Spinal cord (tissue), 10 donors: ENCODE measurements around the gene MSI2. TPM values are rescaled to one million over a fixed set of nuclear protein-coding genes. Genes with fewer than 3 reads are reported as not detected.

ENCODE experiments used
- DNase-seq, 6 donors: peaks; one replicate each; pipeline versions ENCODE4 v3.0.0 to v3.0.0-alpha.2; 2013 to 2015; ENCODE audit warnings: low spot score in 6 of 6, low read depth in 4 of 6
- H3K27ac ChIP-seq: one replicate; pipeline ENCODE4 v1.5.1; 2013; ENCODE audit warnings: low read depth, low read length, control low read depth
- H3K27me3 ChIP-seq: one replicate; pipeline ENCODE4 v1.6.1; 2013; ENCODE audit warnings: low read length; ENCODE audit not compliant: control insufficient read depth, insufficient read depth
- H3K36me3 ChIP-seq: one replicate; pipeline ENCODE4 v1.6.1; 2013; ENCODE audit warnings: low read length; ENCODE audit not compliant: control insufficient read depth, insufficient read depth
- H3K4me1 ChIP-seq: one replicate; pipeline ENCODE4 v1.6.1; 2013; ENCODE audit warnings: low read length; ENCODE audit not compliant: control insufficient read depth, insufficient read depth
- H3K4me3 ChIP-seq: one replicate; pipeline ENCODE4 v1.5.1; 2013; ENCODE audit warnings: low read depth, low read length, control low read depth
- H3K9me3 ChIP-seq: one replicate; pipeline ENCODE4 v1.6.1; 2013; ENCODE audit warnings: low read length; ENCODE audit not compliant: control insufficient read depth, insufficient read depth
- WGBS: methylation state at CpG from one replicate; pipeline ENCODE4 v1.1.5; 2013; ENCODE audit warnings: missing lambda C conversion rate; ENCODE audit not compliant: insufficient coverage; 5-methylcytosine and 5-hydroxymethylcytosine counted together
- polyA plus RNA-seq, 2 donors: library from polyadenylated mRNA; unstranded; fragments of 120-200 nt; gene quantifications; one replicate each; pipeline ENCODE4 v1.2.1, GENCODE V29; 2013; ENCODE audit not compliant: insufficient read length in 2 of 2
- total RNA-seq, 2 donors: library from RNA; depleted of rRNA in 1 of 2; stranded (reverse); fragments of 120-200 nt in 1 of 2; fragments of >200 nt in 1 of 2; gene quantifications; one replicate each; pipeline versions ENCODE4 v1.2.3 to v1.2.4, GENCODE V29; 2013 to 2014
- donor health status: healthy.

MSI2 gene
- total and polyA plus RNA-seq, 4 donors, result 92.8 to 167 (median 109) TPM

DNA sequence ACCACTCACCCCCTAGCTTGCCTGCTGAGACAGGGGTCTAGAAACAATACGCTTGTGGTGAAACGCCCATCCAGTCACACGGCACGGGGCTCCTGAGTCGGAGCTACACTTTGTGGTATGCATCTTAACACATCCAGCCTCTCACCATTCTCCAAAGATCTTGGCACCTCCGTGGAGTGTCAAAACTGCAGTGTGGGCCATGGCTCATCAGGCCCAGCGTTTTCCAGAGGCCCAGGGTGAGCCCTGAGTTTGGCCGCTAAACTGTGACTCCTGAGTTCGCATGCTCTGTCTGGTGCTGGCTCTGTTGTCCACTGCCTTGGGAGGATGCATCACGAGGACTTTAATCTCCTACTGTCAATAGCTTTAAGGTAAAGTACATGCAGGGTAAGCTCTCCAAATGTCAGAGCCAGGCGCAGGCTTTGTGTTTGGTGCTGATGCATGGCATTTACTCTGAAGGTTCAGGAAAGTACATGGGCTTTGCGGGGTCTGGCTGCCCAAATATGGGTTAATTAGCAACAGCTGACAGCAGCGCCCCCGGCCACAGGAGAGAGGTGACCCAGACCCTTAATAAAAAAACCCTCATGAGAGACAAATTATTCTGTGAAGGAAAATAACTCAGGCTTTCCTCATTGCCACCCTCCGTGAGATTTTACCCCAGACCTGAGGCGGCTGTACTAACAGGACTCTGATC lies 370.3 kb downstream of the MSI2 start:
- no peaks in the 10 kb centered on the region for H3K9me3 ChIP-seq
- peaks cover 33% of the 10 kb centered on the region for H3K4me1 ChIP-seq
- peaks cover 51% of the 10 kb centered on the region for H3K36me3 ChIP-seq
- no peak overlapping the region for H3K4me3 ChIP-seq
- WGBS, result 80% methylated on average over 12 of the region's 16 CpGs
- no peak overlapping the region for H3K27ac ChIP-seq
- DNase-seq, result no peak
- no peaks in the 10 kb centered on the region for H3K27me3 ChIP-seq

DNA sequence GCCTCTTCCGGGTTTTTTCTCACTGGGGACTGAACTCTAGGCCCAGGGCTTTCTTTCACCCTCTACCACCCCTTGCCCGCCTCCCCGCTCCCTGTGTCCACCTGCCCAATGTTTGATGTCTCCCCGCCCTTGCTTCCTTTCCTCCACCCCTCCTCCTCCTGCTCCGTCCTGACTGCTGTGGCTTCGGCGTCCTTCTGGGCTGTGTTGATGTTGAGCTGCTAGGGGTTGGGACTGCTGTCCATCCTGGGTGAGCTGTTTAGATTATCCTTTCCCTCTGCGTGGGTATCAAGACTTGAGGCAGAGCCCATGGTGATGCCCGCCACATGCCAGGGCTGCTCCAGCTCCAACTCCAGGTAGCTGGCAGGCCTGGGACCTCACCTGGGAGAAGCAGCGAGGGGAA lies 371.3 kb downstream of the MSI2 start:
- WGBS, result 100% methylated on average over 4 of the region's 10 CpGs
- peaks cover 59% of the 10 kb centered on the region for H3K36me3 ChIP-seq
- no peak for DNase-seq
- no peak overlapping the region for H3K27ac ChIP-seq
- peaks cover 33% of the 10 kb centered on the region for H3K4me1 ChIP-seq
- no peak overlapping the region for H3K4me3 ChIP-seq
- no peaks in the 10 kb centered on the region for H3K9me3 ChIP-seq
- H3K27me3 ChIP-seq, result no peaks in the 10 kb centered on the region

GRCh38 chr17:57628421-57628820 lies 372.1 kb downstream of the MSI2 start:
- 94% methylated on average over 9 of the region's 9 CpGs for WGBS
- Histone ChIP-seq H3K27ac (no peak overlapping the region), H3K36me3 (peaks cover 63% of the 10 kb centered on the region), H3K27me3 (no peaks in the 10 kb centered on the region), H3K9me3 (no peaks in the 10 kb centered on the region), H3K4me3 (no peak overlapping the region), H3K4me1 (peaks cover 26% of the 10 kb centered on the region)
- DNase-seq, result no peak

DNA sequence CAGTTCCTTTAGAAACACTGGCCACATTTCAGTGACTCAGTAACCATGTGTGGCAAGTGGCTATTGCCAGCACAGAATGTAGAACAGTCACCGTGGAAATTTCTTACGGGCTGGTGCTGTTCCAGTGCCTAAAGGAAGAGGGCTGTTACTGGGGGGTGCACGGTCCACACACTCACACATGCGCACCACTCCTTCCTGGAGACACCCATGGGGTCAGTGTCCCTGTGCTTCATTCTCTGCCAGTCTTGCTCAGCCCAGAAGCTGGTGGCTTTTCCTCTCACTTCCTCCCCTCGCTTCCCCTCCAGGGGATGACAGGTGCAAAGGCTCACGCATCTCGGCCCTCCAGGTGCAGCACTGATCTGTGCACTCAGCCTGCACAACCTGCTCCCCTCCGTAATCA lies 373.1 kb downstream of the MSI2 start:
- H3K4me1 ChIP-seq, result peaks cover 18% of the 10 kb centered on the region
- H3K9me3 ChIP-seq, result no peaks in the 10 kb centered on the region
- H3K27ac ChIP-seq, result no peak overlapping the region
- 94% methylated on average over 7 of the region's 8 CpGs for WGBS
- no peaks in the 10 kb centered on the region for H3K27me3 ChIP-seq
- peaks cover 64% of the 10 kb centered on the region for H3K36me3 ChIP-seq
- H3K4me3 ChIP-seq, result no peak overlapping the region
- no peak for DNase-seq

GRCh38 chr17:57629886-57630285 lies 373.6 kb downstream of the MSI2 start:
- WGBS, result 88% methylated on average over 4 of the region's 4 CpGs
- Histone ChIP-seq H3K27ac (no peak overlapping the region), H3K36me3 (peaks cover 64% of the 10 kb centered on the region)

GRCh38 chr17:57630736-57631135 lies 374.4 kb downstream of the MSI2 start:
- Histone ChIP-seq H3K4me3 (no peak overlapping the region), H3K27ac (no peak overlapping the region), H3K27me3 (no peaks in the 10 kb centered on the region), H3K36me3 (peaks cover 64% of the 10 kb centered on the region), H3K4me1 (peaks cover 9% of the 10 kb centered on the region), H3K9me3 (no peaks in the 10 kb centered on the region)
- DNase-seq, result no peak
- WGBS, result 97% methylated on average over 8 of the region's 8 CpGs

More at GRCh38 chr17:57629886-57630285, 373.6 kb downstream of the MSI2 start:
- peaks cover 14% of the 10 kb centered on the region for H3K4me1 ChIP-seq
- no peaks in the 10 kb centered on the region for H3K27me3 ChIP-seq
- no peaks in the 10 kb centered on the region for H3K9me3 ChIP-seq
- no peak for DNase-seq
- H3K4me3 ChIP-seq, result no peak overlapping the region

DNA sequence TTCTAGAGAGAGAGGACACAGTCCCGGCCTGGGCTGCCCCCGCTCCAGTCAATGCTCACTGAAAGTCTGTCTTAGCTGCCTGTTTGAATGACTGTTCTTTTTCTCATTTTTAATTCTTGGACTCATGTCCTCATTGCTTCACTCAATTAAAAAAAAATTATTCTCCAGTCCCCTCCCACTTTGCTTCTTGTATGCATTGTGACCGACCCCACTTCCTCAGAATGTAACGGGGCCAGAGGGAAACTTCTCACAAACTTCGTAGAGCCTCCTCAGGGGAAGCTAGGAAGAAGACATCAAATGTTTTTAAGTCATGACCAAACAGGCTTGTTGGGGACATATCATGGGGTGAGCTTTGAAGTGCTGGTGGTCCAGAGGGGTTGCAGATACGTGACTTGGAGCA lies 375.5 kb downstream of the MSI2 start:
- H3K36me3 ChIP-seq, result peaks cover 62% of the 10 kb centered on the region
- H3K4me1 ChIP-seq, result peaks cover 7% of the 10 kb centered on the region
- H3K27me3 ChIP-seq, result no peaks in the 10 kb centered on the region
- DNase-seq, result no peak
- 93% methylated on average over 5 of the region's 6 CpGs for WGBS
- no peak overlapping the region for H3K4me3 ChIP-seq
- H3K9me3 ChIP-seq, result no peaks in the 10 kb centered on the region
- no peak overlapping the region for H3K27ac ChIP-seq

DNA sequence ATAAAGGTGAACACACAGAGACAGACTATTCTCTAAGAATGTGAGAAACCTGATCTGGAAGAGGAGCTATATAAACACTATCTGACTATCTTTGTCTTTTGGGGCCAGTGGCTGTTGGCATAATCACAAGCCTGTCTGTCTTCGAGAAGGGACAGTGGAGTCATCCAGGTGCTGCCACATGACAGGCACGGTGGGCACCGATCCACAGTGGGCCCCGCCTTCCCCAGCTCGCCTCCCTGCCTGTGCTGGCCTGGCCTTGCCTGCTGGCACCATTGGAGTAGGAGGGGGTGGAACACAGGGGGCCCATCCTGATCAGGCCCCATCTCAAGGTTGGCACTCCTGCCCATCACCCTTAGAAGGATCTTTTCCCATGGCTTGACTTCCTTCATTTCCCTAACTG lies 376.0 kb downstream of the MSI2 start:
- WGBS, result 96% methylated on average over 5 of the region's 5 CpGs
- DNase-seq, result no peak
- no peaks in the 10 kb centered on the region for H3K27me3 ChIP-seq
- no peaks in the 10 kb centered on the region for H3K9me3 ChIP-seq
- peaks cover 64% of the 10 kb centered on the region for H3K36me3 ChIP-seq
- H3K27ac ChIP-seq, result no peak overlapping the region
- peaks cover 11% of the 10 kb centered on the region for H3K4me1 ChIP-seq
- no peak overlapping the region for H3K4me3 ChIP-seq

DNA sequence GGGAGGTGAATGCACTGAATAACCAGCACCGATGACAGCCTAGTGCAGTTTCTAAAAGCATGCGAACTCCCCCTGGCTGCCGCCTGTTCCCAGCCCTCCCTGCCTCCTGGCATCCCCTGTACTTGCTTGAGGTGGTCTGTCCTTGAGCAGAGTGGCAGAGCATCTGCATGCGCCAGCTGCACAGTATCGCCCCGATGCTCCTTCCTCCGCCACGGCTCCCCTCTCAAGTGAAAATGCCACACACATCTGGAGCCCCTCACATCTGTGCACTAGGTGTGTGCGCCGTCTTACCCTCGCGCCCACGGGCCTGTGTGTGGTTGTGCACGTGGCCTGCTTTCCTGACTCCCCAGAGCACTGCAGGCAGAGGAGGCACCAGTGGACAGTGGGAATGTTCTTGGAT lies 376.9 kb downstream of the MSI2 start:
- Histone ChIP-seq H3K27me3 (no peaks in the 10 kb centered on the region), H3K27ac (no peak overlapping the region), H3K9me3 (no peaks in the 10 kb centered on the region), H3K36me3 (peaks cover 63% of the 10 kb centered on the region), H3K4me1 (peaks cover 12% of the 10 kb centered on the region), H3K4me3 (no peak overlapping the region)
- 87% methylated on average over 9 of the region's 14 CpGs for WGBS
- DNase-seq, result no peak

DNA sequence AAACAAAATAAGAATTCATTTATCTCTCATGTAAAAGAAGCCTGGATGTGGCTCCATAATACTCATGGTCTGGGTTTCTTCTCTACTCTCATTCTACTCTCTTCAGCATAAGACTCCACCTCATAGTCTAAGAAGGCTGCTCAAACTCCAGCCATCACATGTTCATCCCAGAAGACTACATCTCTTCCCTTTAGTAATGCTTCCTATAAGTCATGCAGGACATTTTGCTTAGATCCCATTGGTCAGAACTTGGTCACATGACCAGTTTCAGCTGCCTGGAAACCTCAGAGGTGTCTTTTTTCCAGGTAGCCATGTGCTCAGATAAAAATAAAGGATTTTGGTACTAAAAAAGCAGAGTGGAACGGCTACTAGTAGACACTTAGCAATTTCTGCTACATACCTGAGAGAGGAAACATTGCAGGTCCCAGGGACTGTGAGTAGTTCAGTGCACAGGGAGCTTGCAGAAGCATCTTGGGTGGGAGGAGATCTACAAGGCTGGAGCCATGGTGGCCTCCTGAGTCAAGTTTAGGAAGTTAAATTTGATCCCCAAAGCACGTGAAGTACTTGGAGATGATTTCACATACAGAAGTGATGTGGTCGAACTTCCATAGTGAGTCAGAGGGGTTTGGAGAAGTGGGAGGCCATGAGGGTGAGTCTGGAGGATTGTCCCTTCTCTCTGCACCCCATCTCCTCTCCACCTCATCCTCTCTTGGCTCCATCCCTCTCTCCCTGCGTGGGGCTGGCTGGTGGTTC lies 378.6 kb downstream of the MSI2 start:
- H3K27me3 ChIP-seq, result no peaks in the 10 kb centered on the region
- H3K27ac ChIP-seq, result no peak overlapping the region
- H3K9me3 ChIP-seq, result no peaks in the 10 kb centered on the region
- peaks cover 66% of the 10 kb centered on the region for H3K36me3 ChIP-seq
- H3K4me1 ChIP-seq, result peaks cover 15% of the 10 kb centered on the region
- no peak for DNase-seq
- 68% methylated on average over 2 of the region's 4 CpGs for WGBS
- H3K4me3 ChIP-seq, result no peak overlapping the region
